Stimulated activated CD4-positive, alpha-beta T cell treated with anti-CD3 and anti-CD28 coated beads, Interleukin-1b, Interleukin-23, amount 100 ng/mL, for 24 hours (primary cell): ENCODE data around the gene RCOR2.
A peak's percentile ranks its signal among the peaks of the same experiment; 100 is the strongest.
"Not testable (repeated sequence)": the region's sequence is repeated elsewhere in the genome, so short reads cannot be mapped to it uniquely, and the experiment has no call there.

Experiments used
- DNase-seq, 4 experiments: peaks; one replicate each; pipeline ENCODE4 v3.0.0-alpha.2; 2020; ENCODE audit warnings: low read depth in 4 of 4, low spot score in 1 of 4

Gene RCOR2

DNA sequence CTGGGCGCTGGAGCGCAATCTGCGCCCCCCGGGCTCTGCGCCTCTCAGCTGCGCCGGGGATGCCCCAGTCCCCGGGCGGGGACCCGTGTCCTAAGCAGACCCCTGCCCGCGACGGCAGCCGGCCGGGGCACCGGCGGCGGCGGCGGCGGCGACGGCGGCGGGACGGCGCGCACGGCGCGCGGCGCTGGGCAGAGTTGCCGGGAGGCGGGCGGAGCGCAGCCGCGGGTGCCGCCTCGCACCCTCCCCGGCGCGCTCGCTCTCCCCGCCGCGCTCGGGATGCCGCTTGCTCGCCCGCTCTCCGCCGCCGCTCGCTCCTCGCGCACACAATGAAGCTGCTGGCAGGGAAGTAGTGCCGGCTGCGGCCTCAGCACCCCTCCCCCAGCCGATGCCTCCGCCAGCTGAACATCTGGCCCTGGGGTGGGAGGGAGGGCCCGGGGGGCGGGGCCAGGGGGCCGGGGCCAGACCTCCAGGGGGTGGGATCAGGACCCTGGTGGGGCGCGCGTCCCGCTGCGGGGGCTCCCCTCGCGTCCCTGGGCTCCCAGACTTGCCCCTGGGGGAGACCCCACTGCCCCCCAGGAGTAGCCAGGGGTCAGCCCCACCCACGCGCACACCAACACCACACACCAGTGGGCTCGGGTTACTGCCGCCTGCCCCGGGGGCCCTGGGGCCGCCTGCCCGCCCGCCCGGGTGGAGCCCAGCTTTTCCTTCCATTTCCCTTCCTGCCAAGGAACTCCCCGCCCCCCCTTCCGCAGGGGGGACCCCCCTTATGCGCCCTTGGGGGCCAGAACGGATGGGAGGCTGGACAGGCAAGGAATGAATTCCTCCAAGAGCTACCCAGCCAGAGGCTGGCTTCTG lies at the start of gene RCOR2:
TSS of gene RCOR2 (minus strand) at position 328 of the 855 bp plus-strand sequence. CDS start 708 bp downstream, outside the sequence.
- peak in 3 of 4 experiments; percentile 34 to 63 (median 49) for DNase-seq

DNA sequence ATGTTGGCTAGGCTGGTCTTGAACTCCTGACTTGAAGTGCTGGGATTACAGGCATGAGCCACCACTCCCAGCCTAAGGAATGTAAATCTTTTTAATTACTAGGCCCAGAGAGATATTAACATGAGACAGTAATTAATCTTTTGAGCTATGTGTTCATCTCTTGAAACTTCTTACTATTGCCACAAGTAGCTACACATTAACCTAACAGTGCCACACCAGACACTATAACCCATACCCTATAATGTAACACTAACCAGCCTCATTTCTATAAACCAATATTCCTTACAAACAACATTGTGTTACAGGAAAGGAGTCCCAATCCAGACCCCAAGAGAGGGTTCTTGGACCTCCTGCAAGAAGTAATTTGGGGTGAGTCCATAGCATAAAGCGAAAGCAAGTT lies 49.5 kb upstream of the RCOR2 start:
- DNase-seq, result no peak

DNA sequence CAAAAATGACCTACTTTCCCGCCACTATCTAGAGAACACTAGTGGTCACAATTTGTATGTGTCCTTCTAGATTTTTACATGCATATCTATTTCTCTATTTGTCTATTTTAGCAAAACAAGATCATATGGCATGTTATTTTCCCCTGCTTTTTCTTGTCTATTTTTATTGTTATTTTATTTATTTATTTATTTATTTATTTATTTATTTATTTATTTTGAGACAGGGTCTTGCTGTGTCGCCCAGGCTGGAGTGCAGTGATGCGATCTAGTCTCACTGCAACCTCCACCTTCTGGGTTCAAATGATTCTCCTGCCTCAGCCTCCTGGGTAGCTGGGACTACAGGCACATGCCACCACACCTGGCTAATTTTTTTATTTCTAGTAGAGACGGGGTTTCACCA lies 46.9 kb upstream of the RCOR2 start:
- DNase-seq, result not testable (repeated sequence)

DNA sequence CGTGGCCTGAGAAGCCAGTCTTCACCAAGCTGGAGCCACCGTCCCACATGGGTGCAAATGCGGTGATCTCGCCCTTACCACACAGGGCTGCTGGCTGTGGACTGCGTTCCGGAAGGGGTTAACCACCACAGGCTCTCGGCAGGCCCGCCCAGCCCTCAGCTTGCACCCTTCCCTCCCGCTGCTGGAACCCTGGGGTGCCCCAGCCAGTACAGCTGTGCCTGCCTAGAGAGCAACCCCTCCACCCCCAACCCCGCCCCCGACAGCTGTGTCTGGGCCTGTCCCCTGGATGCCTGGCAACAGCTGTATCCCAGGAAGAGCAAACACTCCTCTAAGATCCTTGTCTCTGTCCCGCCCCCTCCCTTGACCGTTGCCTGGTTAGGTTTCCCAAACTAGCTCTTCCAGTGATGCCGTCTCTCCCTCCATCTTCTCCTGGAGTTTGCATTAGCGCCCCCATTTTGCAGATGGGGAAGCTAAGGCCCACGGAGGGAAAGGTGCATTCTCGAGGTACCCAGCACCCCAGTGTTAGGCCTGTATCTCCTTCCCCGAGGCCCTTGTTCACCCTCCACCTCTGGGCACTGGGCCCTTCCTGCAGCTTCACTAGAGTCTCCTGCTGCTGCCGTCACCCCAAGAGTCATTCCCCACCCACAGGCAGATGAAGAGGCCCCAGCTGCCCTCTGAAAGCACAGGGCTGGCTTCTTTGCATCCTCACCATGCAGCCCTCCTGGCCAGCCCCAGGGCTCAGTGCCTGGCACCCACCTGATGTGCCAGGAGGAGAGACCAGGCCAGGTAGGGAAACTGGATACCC lies 44.8 kb upstream of the RCOR2 start:
- DNase-seq, result no peak

DNA sequence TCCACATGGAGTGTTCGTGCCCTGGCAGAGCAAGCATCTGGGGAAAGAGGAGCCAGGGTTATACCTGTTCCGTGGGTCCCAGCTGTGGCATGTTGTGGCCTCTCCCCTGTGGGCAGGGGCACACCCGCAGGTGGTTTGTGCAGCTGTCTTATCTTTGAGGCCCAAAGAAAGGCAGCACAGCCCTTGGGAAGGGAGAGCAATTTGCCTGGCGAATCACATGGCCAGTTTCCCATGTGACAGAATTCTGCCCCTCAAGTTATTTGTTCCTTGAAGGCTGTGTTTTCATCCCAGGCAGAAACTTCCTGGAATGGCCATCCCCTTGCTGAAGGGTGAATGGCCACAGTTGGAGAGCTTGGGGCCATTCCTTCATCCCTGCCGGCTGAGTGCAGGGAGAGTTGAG lies 41.0 kb upstream of the RCOR2 start:
- DNase-seq, result no peak

DNA sequence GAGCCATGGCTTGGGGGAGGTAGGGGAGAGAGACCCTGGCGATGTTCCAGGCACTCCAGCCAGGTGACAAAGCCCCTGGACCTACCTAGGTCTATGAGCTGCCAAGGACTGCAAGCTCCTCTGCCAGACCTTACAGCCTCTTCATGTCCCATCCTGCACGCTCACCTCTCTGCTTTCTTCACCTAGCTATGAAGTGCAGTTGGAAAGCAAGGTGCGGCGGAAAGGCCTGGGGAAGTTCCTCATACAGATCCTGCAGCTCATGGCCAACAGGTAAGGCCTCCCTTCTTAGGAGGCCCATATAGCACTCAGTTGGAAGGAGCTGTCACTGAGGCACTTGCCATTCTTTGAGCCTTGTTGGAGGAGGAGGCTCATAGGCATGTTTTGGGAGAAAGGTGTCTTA lies 35.6 kb upstream of the RCOR2 start:
- no peak for DNase-seq

DNA sequence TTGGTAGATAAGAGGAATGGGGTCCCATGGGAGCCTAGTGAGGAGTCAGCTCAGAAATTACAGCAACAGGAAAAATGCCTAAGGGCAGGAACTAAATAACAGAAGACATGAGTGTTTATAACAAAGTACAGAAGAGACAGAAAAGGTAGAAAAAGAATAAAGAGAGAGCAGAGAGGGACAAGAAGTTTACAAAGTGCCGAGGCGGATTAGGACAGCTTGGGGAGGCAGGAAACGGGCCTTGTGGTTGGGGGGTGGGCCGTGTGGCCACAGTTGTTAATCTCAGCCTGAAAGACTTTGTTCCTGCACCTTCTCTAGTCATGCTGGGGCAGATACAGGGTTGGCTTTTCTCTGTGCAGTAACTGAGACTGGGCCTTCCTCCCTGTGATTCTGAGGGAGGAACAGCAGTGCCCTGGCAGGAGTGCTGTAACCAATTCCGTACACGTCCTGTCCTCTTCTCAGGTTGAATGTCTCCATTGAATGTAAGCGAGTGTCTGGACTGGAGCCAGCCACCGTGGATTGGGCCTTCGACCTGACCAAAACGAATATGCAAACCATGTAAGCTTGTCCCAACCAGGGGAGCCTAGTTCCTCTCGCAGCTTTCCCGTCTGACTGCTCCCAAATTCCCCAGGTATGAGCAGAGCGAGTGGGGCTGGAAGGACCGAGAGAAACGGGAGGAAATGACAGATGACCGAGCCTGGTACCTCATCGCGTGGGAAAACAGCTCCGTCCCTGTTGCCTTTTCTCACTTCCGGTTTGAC lies 35.0 kb upstream of the RCOR2 start:
- DNase-seq, result no peak

DNA sequence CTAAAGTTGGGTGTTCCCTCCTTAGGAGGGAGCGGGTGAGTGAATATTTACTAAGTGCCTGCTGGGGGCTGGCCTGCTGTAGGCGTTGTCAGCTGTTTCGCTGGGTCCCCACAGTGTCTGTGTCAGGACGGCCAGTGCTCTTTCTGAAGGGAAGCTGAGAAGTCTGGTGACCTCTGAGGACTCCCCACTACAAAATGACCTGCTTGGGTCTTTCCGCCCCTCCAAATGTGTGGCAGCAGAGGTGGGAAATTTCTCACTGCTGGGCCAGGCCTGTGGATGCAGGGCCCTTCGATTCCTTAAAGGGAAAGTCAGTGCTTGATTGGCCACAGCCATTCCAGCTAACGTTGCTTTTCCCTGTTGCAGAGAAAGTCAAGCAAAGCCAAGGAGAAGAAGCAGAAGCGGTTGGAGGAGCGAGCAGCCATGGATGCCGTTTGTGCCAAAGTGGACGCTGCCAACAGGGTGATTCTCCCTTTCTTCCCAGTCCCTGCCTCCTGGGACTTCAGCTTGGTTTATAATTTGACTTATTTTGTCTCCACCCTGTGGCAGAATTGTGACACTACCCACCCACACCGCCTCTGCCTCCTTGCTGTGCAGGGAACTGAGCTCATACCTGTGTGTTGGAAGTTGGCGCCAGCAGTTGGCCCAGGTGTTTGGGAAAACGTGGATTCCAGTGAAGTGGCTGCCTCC lies 28.7 kb upstream of the RCOR2 start:
- DNase-seq, result peak; percentile 20 to 38 (median 32)

DNA sequence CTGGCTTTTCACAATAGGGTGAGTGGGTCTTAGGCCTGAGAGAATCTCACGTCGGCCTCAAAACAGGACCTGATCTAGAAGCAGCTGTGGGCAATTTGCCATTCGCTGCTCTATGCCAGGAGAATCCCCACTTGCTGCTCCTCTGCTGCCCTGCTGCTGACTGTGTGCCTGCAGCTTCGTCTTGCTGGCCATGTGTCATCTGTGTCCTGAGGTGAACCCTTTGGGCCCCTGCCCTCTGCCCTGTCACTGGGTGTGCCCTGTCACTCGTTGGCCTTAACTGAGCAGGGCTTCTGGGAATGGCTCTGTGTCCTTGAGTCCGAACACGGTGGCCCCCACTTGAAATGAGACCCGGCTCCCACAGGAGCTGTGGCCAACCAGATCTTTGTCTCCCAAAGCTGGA lies 28.0 kb upstream of the RCOR2 start:
- no peak for DNase-seq

DNA sequence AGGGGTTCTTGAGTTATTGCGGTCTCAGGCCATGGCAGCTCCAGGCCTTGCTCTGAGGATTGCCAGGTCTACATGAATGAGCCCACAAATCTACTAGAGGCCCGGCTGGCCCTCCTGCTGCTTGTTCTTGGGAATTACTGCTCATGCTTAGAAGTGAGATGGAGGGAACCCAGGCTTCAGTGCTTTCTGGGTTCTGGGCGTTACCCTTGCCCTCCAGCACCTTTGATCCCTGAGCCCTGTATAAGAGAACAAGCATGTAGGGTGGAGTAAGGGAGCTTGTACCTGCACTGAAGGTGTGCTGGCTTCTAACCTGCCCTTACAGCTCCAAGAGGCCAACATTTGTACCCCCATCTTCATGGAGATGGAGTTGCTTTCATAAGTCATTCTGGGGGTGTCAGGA lies 25.8 kb upstream of the RCOR2 start:
- DNase-seq, result no peak

DNA sequence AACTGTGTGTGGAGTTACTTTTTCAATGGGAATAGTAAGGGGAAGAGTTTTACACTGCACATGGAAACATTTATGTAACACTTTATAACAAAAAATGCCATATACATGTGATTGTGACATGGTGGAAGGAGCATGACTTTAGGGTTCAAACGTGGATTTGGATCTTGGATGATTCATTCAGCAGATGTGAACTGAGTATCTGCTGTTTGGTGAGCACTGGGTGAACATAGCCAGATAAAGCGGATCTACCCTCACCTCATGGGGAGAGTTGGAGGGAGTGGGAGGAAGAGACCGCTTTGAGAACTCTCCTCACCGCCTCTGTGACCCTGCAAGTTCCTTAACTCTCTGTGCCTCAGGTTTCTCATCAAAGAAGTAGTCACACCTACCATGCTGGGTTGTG lies 24.9 kb upstream of the RCOR2 start:
- no peak for DNase-seq

DNA sequence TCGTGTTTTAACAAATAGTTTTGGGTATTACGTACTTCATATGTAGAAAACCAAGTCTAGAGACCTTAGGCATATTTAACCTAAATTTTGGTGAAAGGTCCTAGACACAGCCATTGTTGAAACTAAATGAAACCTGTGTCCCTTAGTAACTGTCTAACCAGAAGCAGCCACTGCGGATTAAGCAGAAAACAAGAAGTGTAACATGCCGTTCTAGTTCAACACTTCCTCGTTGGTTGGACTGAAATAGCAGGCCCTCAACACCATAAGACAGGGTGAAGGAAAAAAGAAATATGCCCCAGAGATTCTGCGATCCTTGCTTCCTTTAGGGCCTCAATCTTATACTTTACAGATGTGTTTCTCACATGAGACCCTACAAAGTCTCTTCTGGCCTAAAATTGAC lies 23.8 kb upstream of the RCOR2 start:
- no peak for DNase-seq

DNA sequence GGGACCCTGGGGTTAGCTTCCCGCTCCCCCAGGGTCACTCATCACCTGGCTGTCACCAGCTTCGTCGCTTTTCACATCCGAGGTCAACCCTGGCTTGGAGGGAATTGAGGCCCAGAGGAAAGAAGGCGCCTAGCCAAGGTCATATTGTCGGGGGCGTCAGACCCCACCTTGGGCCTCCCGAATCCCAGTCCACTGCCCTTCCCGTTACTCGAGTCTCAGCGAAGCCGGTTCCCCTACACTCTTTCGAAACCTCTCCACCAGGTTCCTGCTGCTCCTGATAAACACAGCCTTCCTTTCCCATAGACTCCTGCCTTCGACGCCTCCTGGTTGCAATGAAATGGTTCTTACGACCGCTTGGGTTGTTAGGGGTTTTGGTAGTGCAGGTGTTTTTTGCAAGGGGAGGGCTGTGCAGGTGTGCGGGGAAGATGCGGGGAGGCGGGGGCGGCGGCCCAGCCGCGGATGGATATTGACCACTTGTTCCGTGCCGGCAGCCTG lies 22.5 kb upstream of the RCOR2 start:
- no peak for DNase-seq

DNA sequence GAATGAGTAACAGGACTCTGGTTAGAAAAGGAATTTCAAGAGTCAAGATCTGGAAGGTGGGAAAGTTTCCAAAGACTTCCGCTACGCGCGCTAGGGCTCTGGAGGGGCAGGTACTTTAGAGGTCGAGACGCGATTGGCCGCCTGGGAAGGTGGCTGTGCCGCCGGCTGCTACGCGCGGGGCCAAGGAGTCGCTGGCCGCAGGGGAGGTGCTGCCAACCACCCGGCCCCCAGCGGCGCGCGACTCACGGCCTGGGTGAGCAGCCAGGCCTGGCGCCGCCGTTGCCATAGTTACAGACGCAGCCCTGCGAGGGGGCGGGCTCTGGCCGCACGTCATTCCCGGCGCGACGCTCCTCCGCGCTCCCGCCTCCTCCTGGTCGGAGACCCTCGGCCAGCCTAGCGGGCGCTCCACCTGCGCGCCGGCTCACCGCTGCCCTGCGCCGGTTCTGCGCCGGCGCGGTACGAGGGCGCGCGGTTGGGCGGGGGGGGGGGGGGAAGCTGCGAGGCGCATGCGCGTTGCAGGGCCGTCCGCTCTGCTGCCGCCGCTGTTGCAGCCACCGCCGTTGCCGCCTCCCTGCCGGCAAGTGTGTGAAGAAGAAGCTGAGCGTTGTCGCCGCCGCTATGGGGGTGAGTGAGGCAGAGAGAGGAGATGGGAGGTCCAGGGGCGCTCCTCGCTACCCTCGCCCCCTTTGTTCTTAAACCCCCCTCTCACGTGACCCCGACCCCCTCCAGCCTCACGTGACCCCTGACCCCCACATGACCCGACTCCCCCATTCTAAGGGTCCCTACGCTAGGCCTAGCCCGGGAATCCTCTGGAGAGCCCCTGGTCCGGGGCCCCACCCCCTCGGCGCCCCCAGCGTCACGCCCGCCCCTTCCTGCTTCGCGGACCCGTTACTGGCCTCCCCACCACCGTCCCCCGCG lies 21.8 kb upstream of the RCOR2 start, which contains the start of gene NAA40:
TSS of gene NAA40 (plus strand) at position 524 of the 918 bp plus-strand sequence. CDS start at position 619, 95 bp downstream.
- DNase-seq, result peak; percentile 84 to 92 (median 87)

DNA sequence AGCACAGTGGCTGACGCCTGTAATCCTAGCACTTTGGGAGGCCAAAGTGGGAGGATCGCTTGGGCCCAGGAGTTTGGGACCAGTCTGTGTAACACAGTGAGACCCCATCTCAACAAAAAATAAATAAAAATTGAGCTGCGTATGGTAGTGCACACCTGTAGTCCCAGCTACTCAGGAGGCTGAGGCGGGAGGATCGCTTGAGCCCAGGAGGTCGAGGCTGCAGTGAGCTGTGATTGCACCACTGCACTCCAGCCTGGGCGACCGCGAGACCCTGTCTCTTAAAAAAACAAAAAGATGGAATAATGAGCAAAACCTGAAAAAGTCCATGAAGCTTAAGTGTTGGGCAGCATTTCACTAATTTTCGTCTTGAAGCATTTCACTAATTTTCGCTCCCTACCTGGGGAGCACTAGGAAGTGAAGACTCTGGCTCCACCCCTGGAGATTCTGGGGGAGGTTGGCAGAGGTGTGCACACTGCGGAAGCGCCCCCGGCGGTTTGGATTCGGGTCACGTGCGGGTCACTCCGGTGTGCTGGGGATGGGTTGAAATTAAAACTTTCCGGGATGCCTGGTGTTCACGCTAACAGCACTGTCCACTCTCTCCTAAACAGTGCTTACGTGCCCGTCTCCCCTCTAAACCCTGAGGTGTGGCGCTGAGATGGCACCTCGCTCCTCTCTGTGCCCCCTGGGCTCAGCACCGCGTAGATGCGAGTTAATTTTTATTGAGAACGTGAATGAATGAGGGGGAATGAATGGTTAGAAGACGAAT lies 20.9 kb upstream of the RCOR2 start:
- no peak for DNase-seq

DNA sequence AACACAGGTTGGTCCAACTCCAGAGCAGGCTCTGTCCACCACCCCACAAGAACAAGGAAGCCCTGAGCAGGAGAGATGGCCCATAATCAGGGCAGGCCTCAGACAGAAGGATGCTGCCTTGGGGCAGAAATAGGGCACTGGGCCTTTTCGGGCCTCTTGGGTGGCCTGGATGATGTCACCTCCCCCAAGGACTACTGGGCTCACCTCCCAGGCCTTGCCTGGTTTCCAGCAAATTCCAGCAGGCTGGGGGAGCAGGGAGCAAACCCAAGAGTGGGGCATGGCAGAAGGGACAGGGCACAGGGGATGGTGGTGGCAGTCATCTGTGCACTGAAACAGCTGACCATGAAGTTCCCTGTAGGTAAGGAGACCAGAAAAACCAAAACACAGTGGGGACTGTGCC lies 16.5 kb upstream of the RCOR2 start:
- DNase-seq, result no peak

DNA sequence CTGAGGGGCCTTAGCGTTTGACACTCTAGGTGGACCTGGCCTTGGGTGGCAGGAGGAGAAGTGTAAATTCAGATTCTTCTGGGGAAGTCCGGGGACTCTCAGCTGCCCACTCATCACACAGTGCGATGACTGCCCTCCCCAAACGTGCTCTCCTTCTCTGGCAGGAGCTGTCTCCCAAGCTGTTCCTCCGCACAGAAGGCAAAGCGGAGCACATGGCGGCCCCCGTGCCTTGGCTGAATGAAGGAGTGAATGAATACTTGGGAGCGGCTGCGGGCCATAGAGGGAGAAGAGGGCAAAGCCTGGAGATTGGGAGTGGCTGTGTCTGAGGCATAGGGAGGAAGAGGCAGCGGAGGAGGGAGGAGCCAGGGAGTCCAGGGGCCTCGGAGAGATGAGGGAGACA lies 14.9 kb upstream of the RCOR2 start:
- no peak for DNase-seq

DNA sequence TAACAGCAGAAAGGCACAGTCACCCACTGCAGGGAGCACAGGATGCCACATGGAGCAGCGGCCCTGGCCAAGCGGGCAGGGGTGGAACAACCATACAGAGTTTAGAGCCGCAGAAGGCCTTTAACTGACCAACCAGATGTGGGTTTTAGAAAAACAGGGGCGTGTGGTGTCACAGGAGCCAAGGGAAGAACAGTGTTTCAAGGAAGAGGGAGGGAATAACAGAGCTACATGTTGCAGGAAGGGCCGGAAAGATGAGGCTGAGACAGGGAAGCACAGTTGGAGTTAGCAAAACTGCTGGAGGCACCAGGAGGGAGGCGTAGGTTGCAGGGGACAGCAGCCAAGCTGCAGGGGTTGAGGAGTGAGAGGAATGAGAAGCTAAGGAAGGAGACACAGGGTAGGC lies 14.1 kb upstream of the RCOR2 start:
- DNase-seq, result no peak

DNA sequence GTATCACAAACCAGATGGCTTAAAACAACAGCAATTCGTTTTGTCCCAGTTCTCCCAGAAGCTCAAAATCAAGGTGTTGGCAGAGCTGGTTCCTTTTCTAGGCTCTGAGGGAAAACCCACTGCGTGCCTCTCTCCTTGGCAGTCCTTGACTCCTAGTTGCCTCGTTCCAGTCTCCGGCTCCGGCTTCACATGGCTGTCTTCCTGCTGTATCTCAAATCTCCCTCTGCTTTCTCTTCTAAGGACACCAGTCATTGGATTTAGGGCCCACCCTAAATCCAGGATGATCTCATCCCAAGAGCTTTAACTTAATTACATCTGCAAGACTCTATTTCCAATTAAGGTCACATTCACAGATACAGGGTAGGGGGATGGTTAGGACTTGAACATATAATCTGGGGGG lies 12.7 kb upstream of the RCOR2 start:
- DNase-seq, result no peak
